Lung (tissue), 12 donors: ENCODE measurements around the gene PPM1J. TPM values are rescaled to one million over a fixed set of nuclear protein-coding genes. Genes with fewer than 3 reads are reported as not detected.

ENCODE experiments used
- ATAC-seq: fragments of 200-7000 bp; cut with Tn5 transposase; one replicate; pipeline ENCODE4 v1.9.1; 2020; ENCODE audit warnings: moderate number of reproducible peaks; ENCODE audit not compliant: insufficient read depth, low FRiP score
- DNase-seq, 3 donors: peaks; one replicate each; pipeline ENCODE4 v3.0.0-alpha.2; 2013 to 2017
- H3K27ac ChIP-seq, 2 donors: one replicate each; pipeline ENCODE4 v1.5.1; 2013; ENCODE audit warnings: mild to moderate bottlenecking in 2 of 2, moderate library complexity in 2 of 2, control low read depth in 1 of 2, inconsistent platforms in 1 of 2, low read depth in 1 of 2, low read length in 1 of 2
- H3K27me3 ChIP-seq, 3 donors: one replicate each; pipeline ENCODE4 v1.5.1; 2013; ENCODE audit warnings: low read length in 2 of 3; ENCODE audit not compliant: control insufficient read depth in 3 of 3, insufficient read depth in 3 of 3
- H3K36me3 ChIP-seq, 4 donors: one replicate each; pipeline ENCODE4 v1.5.1; 2013; ENCODE audit warnings: low read length in 4 of 4, mild to moderate bottlenecking in 1 of 4, moderate library complexity in 1 of 4; ENCODE audit not compliant: control insufficient read depth in 4 of 4, insufficient read depth in 4 of 4
- H3K4me1 ChIP-seq, 5 donors: one replicate each; pipeline ENCODE4 v1.5.1; 2013; ENCODE audit warnings: low read length in 5 of 5, mild to moderate bottlenecking in 2 of 5, moderate library complexity in 1 of 5; ENCODE audit not compliant: control insufficient read depth in 5 of 5, insufficient read depth in 5 of 5
- H3K4me3 ChIP-seq: one replicate; pipeline ENCODE4 v1.5.1; 2013; ENCODE audit warnings: mild to moderate bottlenecking, control low read depth, moderate library complexity
- H3K9ac ChIP-seq, 2 donors: one replicate each; pipeline ENCODE4 v1.5.1; 2013; ENCODE audit warnings: low read length in 2 of 2, control low read depth in 1 of 2; ENCODE audit not compliant: insufficient read depth in 1 of 2
- H3K9me3 ChIP-seq, 4 donors: one replicate each; pipeline ENCODE4 v1.5.1; 2013; ENCODE audit warnings: low read length in 3 of 4, mild to moderate bottlenecking in 1 of 4, moderate library complexity in 1 of 4; ENCODE audit not compliant: control insufficient read depth in 4 of 4, insufficient read depth in 3 of 4
- CTCF ChIP-seq: IDR thresholded peaks from 2 replicates; pipeline ENCODE4 v1.5.1; 2012; ENCODE audit warnings: mild to moderate bottlenecking; ENCODE audit errors: control extremely low read depth, extremely low read depth
- whole genome bisulfite sequencing, 2 donors: extraction: QIAGEN DNeasy Blood & Tissue Kit; methylation state at CpG; one replicate each; pipeline ENCODE4 v1.1.7; 2013; 5-methylcytosine and 5-hydroxymethylcytosine counted together
- polyA plus RNA-seq, 2 donors: library from polyadenylated mRNA; stranded (reverse); fragments of 200-250 nt; gene quantifications; one replicate each; pipeline ENCODE4 v1.2.1, GENCODE V29; 2013
- total RNA-seq, 2 donors: library from RNA; depleted of rRNA in 1 of 2; stranded (reverse); fragments of >200 nt in 1 of 2; gene quantifications; one replicate each; pipeline ENCODE4 v1.2.1, GENCODE V29; 2014 to 2021
- donor health status: control.
- donor health status: control.
- donor health status: Bipolar disorder and iron deficiency.
- donor health status: healthy.
- donor health status: DM: yes; HTN: yes; CAD: no.

PPM1J gene
- total and polyA plus RNA-seq, 4 donors, result 0.45 to 0.92 (median 0.64) TPM; not detected in 1

- Histone ChIP-seq H3K9ac (no peak overlapping the region), H3K4me3 (peak overlapping the region; percentile 81), H3K4me1 (peaks cover 5 to 28% (median 13%) of the 10 kb centered on the region in 5 donors), H3K36me3 (peaks cover 0 to 5% (median 2%) of the 10 kb centered on the region in 4 donors), H3K27me3 (peaks cover 0 to 3% (median 0%) of the 10 kb centered on the region in 3 donors), H3K27ac (peak overlapping the region; percentile 62 to 99), H3K9me3 (no peaks in the 10 kb centered on the region)
- TF ChIP-seq CTCF, result peak; percentile 80
- peak; percentile 89 to 93 (median 90) for DNase-seq
- 6 to 10% methylated on average over 32 to 42 of the region's 42 CpGs for WGBS, 2 donors
- ATAC-seq, result peak; percentile 75
These were observed 7.7 kb downstream of the PPM1J start for GRCh38 chr1:112707221-112708001.

GRCh38 chr1:112706505-112707220 is 8.5 kb downstream of the PPM1J start, which contains the start of gene RHOC:
Gene RHOC (minus strand): TSS chr1:112707127. CDS start chr1:112703799, 3,328 bp downstream.
- H3K27me3 ChIP-seq, result no peaks in the 10 kb centered on the region
- H3K27ac ChIP-seq, result peak within 1 kb of the TSS; percentile 87 to 99
- no peaks in the 10 kb centered on the region for H3K9me3 ChIP-seq
- TF ChIP-seq CTCF, result no peak
- 2 to 4% methylated on average over 46 to 61 of the region's 61 CpGs for WGBS, 2 donors
- peaks cover 0 to 8% (median 3%) of the 10 kb centered on the region in 4 donors for H3K36me3 ChIP-seq
- H3K4me1 ChIP-seq, result peaks cover 5 to 28% (median 15%) of the 10 kb centered on the region in 5 donors
- peak within 1 kb of the TSS; percentile 81 for H3K4me3 ChIP-seq
- ATAC-seq (peak; percentile 86), DNase-seq (peak; percentile 40 to 83 (median 76))
- peak within 1 kb of the TSS; percentile 18 to 73 for H3K9ac ChIP-seq

- WGBS, 2 donors, result 5 to 8% methylated on average over 13 of the region's 13 CpGs
- H3K27ac ChIP-seq, result peak overlapping the region; percentile 86 to 99
- peak overlapping the region in 1 of 2 donors; percentile 78 for H3K9ac ChIP-seq
These were observed 10.1 kb downstream of the PPM1J start for GRCh38 chr1:112704934-112705627.

More at GRCh38 chr1:112704934-112705627, 10.1 kb downstream of the PPM1J start:
- DNase-seq, result peak; percentile 94 to 99 (median 97)
- TF ChIP-seq CTCF, result no peak
- ATAC-seq, result peak; percentile 54
- Histone ChIP-seq H3K4me3 (peak overlapping the region; percentile 81), H3K27me3 (no peaks in the 10 kb centered on the region), H3K9me3 (no peaks in the 10 kb centered on the region), H3K36me3 (peaks cover 0 to 12% (median 7%) of the 10 kb centered on the region in 4 donors), H3K4me1 (peaks cover 12 to 41% (median 22%) of the 10 kb centered on the region in 5 donors)
